Heart left ventricle (tissue), 13 donors: Measurements from ENCODE around the gene KCNAB1.

Experiments used
- POLR2A ChIP-seq, 2 donors: fragments of 450-650 bp; IDR thresholded peaks; one replicate each; pipeline ENCODE4 v1.6.1; 2017; ENCODE audit warnings: antibody characterized with exemption in 2 of 2, mild to moderate bottlenecking in 2 of 2, moderate library complexity in 2 of 2
- TF ChIP-seq, protein P1 (sequence below), 12 donors: fragments of 200-600 bp; sonication (generic) in 4 of 12; IDR thresholded peaks; one replicate each; pipeline versions ENCODE4 v1.5.0 to v1.8.0; 2018 to 2022; ENCODE audit warnings: antibody characterized with exemption in 12 of 12, mild to moderate bottlenecking in 5 of 12
- donor health status: ischemic (EF 13 %, LVEDD 7.1; RV severe dilation, severe dysfunction).
- donor health status: DM: no; HTN: yes; CAD: no.
- donor health status: DM: no; HTN: no; CAD: no.
- donor health status: ischemic (EF 25% LVEDD 6.9; RV normal size, moderate dysfunction).
- donor health status: ischemic (EF 25% LVEDD 5.7; RV mildly dilated, moderate dysfunction).
- donor health status: ischemic (EF 35%, LVEDD 5.7; RV mildly dilated, moderate dysfunction).
- donor health status: nonischemic (EF 11% LVEDD 7.7; RV severe dilation, severe dysfunction).
- donor health status: DM: yes; HTN: yes; CAD: no.
- donor health status: PGD.
- donor health status: ischemic (EF 29% LVEDD 5.4; RV normal size, mild dysfunction).
- donor health status: nonischemic (EF 23%, LVEDD 6.1; RV moderate dilation, normal function).

DNA sequence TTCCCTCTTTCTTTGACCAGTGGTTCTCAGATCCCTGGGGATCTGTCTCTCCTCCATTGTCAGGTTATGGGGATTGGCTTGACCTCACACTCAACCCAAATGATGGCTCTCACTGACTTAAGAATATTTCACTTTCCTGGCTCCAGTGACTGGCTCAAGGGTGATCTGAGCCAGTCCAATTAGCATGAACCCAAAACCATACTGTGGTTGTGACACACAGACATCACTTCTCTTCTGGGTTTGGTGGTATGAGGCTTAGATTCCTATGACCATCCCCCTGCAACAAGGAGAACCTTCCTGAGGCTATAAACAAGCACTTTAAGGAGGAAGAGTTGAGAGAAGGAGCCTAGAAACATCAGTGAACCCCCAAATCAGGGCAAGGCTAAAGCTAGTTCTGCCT is 85.8 kb downstream of the KCNAB1 start:
- no peak for TF ChIP-seq POLR2A (IDR thresholded peaks at IDR 0.05)
- TF ChIP-seq, protein P1, sequence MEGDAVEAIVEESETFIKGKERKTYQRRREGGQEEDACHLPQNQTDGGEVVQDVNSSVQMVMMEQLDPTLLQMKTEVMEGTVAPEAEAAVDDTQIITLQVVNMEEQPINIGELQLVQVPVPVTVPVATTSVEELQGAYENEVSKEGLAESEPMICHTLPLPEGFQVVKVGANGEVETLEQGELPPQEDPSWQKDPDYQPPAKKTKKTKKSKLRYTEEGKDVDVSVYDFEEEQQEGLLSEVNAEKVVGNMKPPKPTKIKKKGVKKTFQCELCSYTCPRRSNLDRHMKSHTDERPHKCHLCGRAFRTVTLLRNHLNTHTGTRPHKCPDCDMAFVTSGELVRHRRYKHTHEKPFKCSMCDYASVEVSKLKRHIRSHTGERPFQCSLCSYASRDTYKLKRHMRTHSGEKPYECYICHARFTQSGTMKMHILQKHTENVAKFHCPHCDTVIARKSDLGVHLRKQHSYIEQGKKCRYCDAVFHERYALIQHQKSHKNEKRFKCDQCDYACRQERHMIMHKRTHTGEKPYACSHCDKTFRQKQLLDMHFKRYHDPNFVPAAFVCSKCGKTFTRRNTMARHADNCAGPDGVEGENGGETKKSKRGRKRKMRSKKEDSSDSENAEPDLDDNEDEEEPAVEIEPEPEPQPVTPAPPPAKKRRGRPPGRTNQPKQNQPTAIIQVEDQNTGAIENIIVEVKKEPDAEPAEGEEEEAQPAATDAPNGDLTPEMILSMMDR (IDR thresholded peaks at IDR 0.05) = no peak
